H1 (cell line): ENCODE data around the gene GFRAL. TPM values are rescaled to one million over a fixed set of nuclear protein-coding genes. Genes with fewer than 3 reads are reported as not detected.

Source experiments
- CTCF ChIA-PET: fragments of 300-600 bp; sonication (Branson Sonifier 250); formaldehyde crosslinking; loops from one replicate; lab custom pipeline; 2021; ENCODE audit not compliant: partially characterized antibody; lab: Charles Lee
- POLR2A ChIA-PET: fragments of 300-600 bp; sonication (Branson Sonifier 250); formaldehyde crosslinking; loops from one replicate; lab custom pipeline; 2021; ENCODE audit warnings: inconsistent platforms; ENCODE audit not compliant: partially characterized antibody; lab: Charles Lee
- DNase-seq, 2 experiments: peaks; one replicate each; pipeline versions ENCODE4 v3.0.0 to v3.0.0-alpha.2; 2010 to 2022; ENCODE audit warnings: low spot score in 2 of 2, low read depth in 1 of 2, mixed read lengths in 1 of 2
- FAIRE-seq: peaks from 2 replicates; lab custom pipeline; 2011; peaks lifted over from hg19 to GRCh38; lab: Jason Lieb, UNC
- H2AFZ ChIP-seq: 2 replicates; pipeline ENCODE4 v1.8.1; 2012; ENCODE audit warnings: low read length, inconsistent platforms
- H2AK5ac ChIP-seq: 2 replicates; pipeline ENCODE4 v1.6.1; 2013; ENCODE audit warnings: low read depth, low read length
- H2BK120ac ChIP-seq: replicated peaks from 2 replicates; pipeline ENCODE3; 2013; ENCODE audit warnings: low read depth, low read length, inconsistent platforms
- H2BK12ac ChIP-seq: 2 replicates; pipeline ENCODE4 v1.6.1; 2013; ENCODE audit warnings: low read depth, low read length
- H2BK15ac ChIP-seq: 2 replicates; pipeline ENCODE4 v1.6.1; 2013; ENCODE audit warnings: low read length
- H2BK20ac ChIP-seq: 2 replicates; pipeline ENCODE4 v1.6.1; 2013; ENCODE audit warnings: low read length
- H2BK5ac ChIP-seq: 2 replicates; pipeline ENCODE4 v1.6.1; 2013; ENCODE audit warnings: low read depth, low read length
- H3K14ac ChIP-seq: 2 replicates; pipeline ENCODE4 v1.6.1; 2013; ENCODE audit warnings: inconsistent platforms; ENCODE audit not compliant: insufficient read length
- H3K18ac ChIP-seq: 2 replicates; pipeline ENCODE4 v1.6.1; 2013; ENCODE audit warnings: low read length; ENCODE audit errors: extremely low read depth
- H3K23ac ChIP-seq: 2 replicates; pipeline ENCODE4 v1.6.1; 2013; ENCODE audit warnings: inconsistent platforms; ENCODE audit not compliant: insufficient read length
- H3K23me2 ChIP-seq: 2 replicates; pipeline ENCODE4 v1.6.1; 2013; ENCODE audit warnings: low read depth, low read length
- H3K27ac ChIP-seq: 2 replicates; pipeline ENCODE4 v1.6.1; 2011; ENCODE audit warnings: low read depth, low read length, inconsistent platforms
- H3K27me3 ChIP-seq, 4 experiments: replicated peaks in 1 of 4; 1 replicate in 1 of 4; 2 replicates in 3 of 4; pipeline versions ENCODE4 v1.6.1 to v1.8.1; 2011 to 2013; ENCODE audit warnings: low read length in 3 of 4, mild to moderate bottlenecking in 3 of 4, inconsistent platforms in 2 of 4, mixed read lengths in 2 of 4, moderate library complexity in 1 of 4; ENCODE audit not compliant: control insufficient read depth in 3 of 4, insufficient read depth in 3 of 4; ENCODE audit errors: extremely low read depth in 1 of 4
- H3K36me3 ChIP-seq, 4 experiments: 2 replicates each; pipeline versions ENCODE4 v1.6.1 to v1.8.1; 2011 to 2013; ENCODE audit warnings: mild to moderate bottlenecking in 4 of 4, low read length in 3 of 4, moderate library complexity in 2 of 4, control low read depth in 1 of 4, inconsistent platforms in 1 of 4; ENCODE audit not compliant: insufficient read depth in 4 of 4, control insufficient read depth in 2 of 4
- H3K4ac ChIP-seq: replicated peaks from 2 replicates; pipeline ENCODE3; 2013; ENCODE audit warnings: low read length, low read depth, mixed read lengths, inconsistent platforms; ENCODE audit not compliant: insufficient read length
- H3K4me1 ChIP-seq, 4 experiments: replicated peaks in 1 of 4; 1 replicate in 1 of 4; 2 replicates in 3 of 4; pipeline versions ENCODE4 v1.6.1 to v1.8.1; 2011 to 2013; ENCODE audit warnings: low read length in 3 of 4, inconsistent platforms in 2 of 4, mixed read lengths in 1 of 4; ENCODE audit not compliant: insufficient read depth in 4 of 4, control insufficient read depth in 3 of 4
- H3K4me2 ChIP-seq, 2 experiments: 2 replicates each; pipeline versions ENCODE4 v1.6.1 to v1.8.1; 2011 to 2013; ENCODE audit warnings: low read depth in 2 of 2, low read length in 2 of 2, control low read depth in 1 of 2, inconsistent platforms in 1 of 2, mild to moderate bottlenecking in 1 of 2; ENCODE audit not compliant: insufficient read depth in 1 of 2
- H3K4me3 ChIP-seq, 4 experiments: fragments of 200-600, 300-600 bp in 1 of 4; sonication (generic), shearing (Covaris generic), sonication (Bioruptor Twin) in 1 of 4; 2 replicates each; pipeline versions ENCODE4 v1.5.1 to v1.8.1; 2011 to 2016; ENCODE audit warnings: low read length in 4 of 4, low read depth in 3 of 4, control low read depth in 2 of 4, inconsistent platforms in 2 of 4, mild to moderate bottlenecking in 2 of 4, mixed read lengths in 1 of 4, moderate library complexity in 1 of 4; ENCODE audit not compliant: insufficient read depth in 2 of 4; ENCODE audit errors: extremely low read depth in 1 of 4
- H3K56ac ChIP-seq: replicated peaks from 2 replicates; pipeline ENCODE3; 2013; ENCODE audit warnings: low read depth, mild to moderate bottlenecking, mixed read lengths, low read length, inconsistent platforms; ENCODE audit not compliant: insufficient read length
- H3K79me1 ChIP-seq: 2 replicates; pipeline ENCODE4 v1.6.1; 2013; ENCODE audit warnings: low read depth, low read length, control low read depth
- H3K79me2 ChIP-seq, 2 experiments: 2 replicates each; pipeline versions ENCODE4 v1.6.1 to v1.8.1; 2012 to 2013; ENCODE audit warnings: low read length in 2 of 2, mild to moderate bottlenecking in 2 of 2, inconsistent platforms in 1 of 2; ENCODE audit not compliant: insufficient read depth in 2 of 2, control insufficient read depth in 1 of 2
- H3K9ac ChIP-seq, 4 experiments: replicated peaks in 1 of 4; 1 replicate in 1 of 4; 2 replicates in 3 of 4; pipeline versions ENCODE4 v1.6.1 to v1.8.1; 2011 to 2013; ENCODE audit warnings: low read depth in 3 of 4, low read length in 3 of 4, control low read depth in 2 of 4, mild to moderate bottlenecking in 2 of 4, moderate library complexity in 2 of 4, inconsistent platforms in 1 of 4; ENCODE audit errors: extremely low read depth in 1 of 4
- H3K9me3 ChIP-seq, 2 experiments: 2 replicates each; pipeline versions ENCODE4 v1.6.1 to v1.8.1; 2012 to 2013; ENCODE audit warnings: mild to moderate bottlenecking in 2 of 2, moderate library complexity in 2 of 2, control low read depth in 1 of 2, inconsistent platforms in 1 of 2, low read depth in 1 of 2, low read length in 1 of 2, mixed read lengths in 1 of 2; ENCODE audit not compliant: insufficient read depth in 2 of 2
- H4K20me1 ChIP-seq, 2 experiments: replicated peaks in 1 of 2; 2 replicates each; pipeline versions ENCODE3 to v1.8.1; 2011 to 2013; ENCODE audit warnings: inconsistent platforms in 2 of 2, low read length in 2 of 2, mild to moderate bottlenecking in 1 of 2; ENCODE audit not compliant: insufficient read depth in 2 of 2, control insufficient read depth in 1 of 2
- H4K5ac ChIP-seq: 2 replicates; pipeline ENCODE4 v1.6.1; 2013; ENCODE audit warnings: low read length, low read depth, mixed read lengths, inconsistent platforms; ENCODE audit not compliant: insufficient read length
- H4K8ac ChIP-seq: 2 replicates; pipeline ENCODE4 v1.8.0; 2013; ENCODE audit warnings: mild to moderate bottlenecking, moderate library complexity, low read length, inconsistent platforms; ENCODE audit not compliant: insufficient read depth; ENCODE audit errors: extremely low read depth
- H4K91ac ChIP-seq: replicated peaks from 2 replicates; pipeline ENCODE3; 2013; ENCODE audit warnings: low read length, mixed read lengths, inconsistent platforms; ENCODE audit not compliant: insufficient read length
- CHD1 ChIP-seq: IDR thresholded peaks from 2 replicates; pipeline ENCODE4 v1.6.1; 2012; ENCODE audit warnings: low read depth, low read length, improper control_type of control experiment
- SP2 ChIP-seq: IDR thresholded peaks from 2 replicates; pipeline ENCODE4 v1.6.1; 2012; ENCODE audit warnings: mild to moderate bottlenecking, low read length, inconsistent platforms
- TAF1 ChIP-seq: IDR thresholded peaks from 2 replicates; pipeline ENCODE4 v1.6.1; 2011; ENCODE audit warnings: mild to moderate bottlenecking, low read depth, low read length
- polyA plus RNA-seq, 7 experiments: library from polyadenylated mRNA; depleted of rRNA in 3 of 7; stranded (reverse) in 5 of 7; unstranded in 2 of 7; fragments of >200 nt in 5 of 7; fragments of 200-250 nt in 2 of 7; gene quantifications; 1 replicate in 5 of 7; 2 replicates in 1 of 7; 4 replicates in 1 of 7; pipeline versions ENCODE4 v1.2.1 to v1.2.3, GENCODE V29; 2011 to 2013; ENCODE audit warnings: missing spikeins in 2 of 7, mixed read lengths in 2 of 7
- total RNA-seq: library from RNA; stranded (reverse); fragmentation: NEBNext Ultra II Directional; extraction: Animal tissue kit (Norgen Biotek cat#: 25700); gene quantifications from 2 replicates; pipeline ENCODE4 v1.2.1, GENCODE V29; 2021

Gene GFRAL
- total and polyA plus RNA-seq, 2 of the 8 experiments (the other 6 are each of a cell fraction or from before 2014, with no cell fraction given) = not detected

- CTCF ChIA-PET = interaction anchor here (0.9 to 1.4 kb wide), 3 partner anchors 27 to 52 kb away, joined by 3 read pairs; no protein-coding TSS in a partner anchor
- FAIRE-seq = no peak
Measured at GRCh38 chr6:55319961-55320695, 7.1 kb upstream of the GFRAL start.

More at GRCh38 chr6:55319961-55320695, 7.1 kb upstream of the GFRAL start:
- Histone ChIP-seq H4K91ac (no peak overlapping the region), H3K4me3 (no peak overlapping the region), H3K36me3 (no peaks in the 10 kb centered on the region), H3K56ac (no peak overlapping the region), H3K4ac (no peak overlapping the region), H4K8ac (no peak overlapping the region), H3K18ac (no peak overlapping the region), H4K20me1 (no peaks in the 10 kb centered on the region), H2AK5ac (no peak overlapping the region), H3K27me3 (no peaks in the 10 kb centered on the region), H3K79me2 (no peaks in the 10 kb centered on the region), H2BK5ac (no peak overlapping the region), H3K23ac (no peak overlapping the region), H2BK12ac (no peak overlapping the region), H3K9ac (no peak overlapping the region), H3K27ac (no peak overlapping the region), H3K4me2 (no peak overlapping the region), H2BK120ac (no peak overlapping the region), H3K4me1 (no peaks in the 10 kb centered on the region), H2BK20ac (no peak overlapping the region), H3K23me2 (no peaks in the 10 kb centered on the region), H3K14ac (no peak overlapping the region), H2BK15ac (no peak overlapping the region), H4K5ac (no peak overlapping the region), H3K79me1 (no peaks in the 10 kb centered on the region), H2AFZ (no peak overlapping the region), H3K9me3 (no peaks in the 10 kb centered on the region)
- no peak for TF ChIP-seq CHD1
- no peak for TF ChIP-seq TAF1
- TF ChIP-seq SP2 = no peak
- DNase-seq = no peak
- POLR2A ChIA-PET = no interaction called here
